ENCODE data around the gene SEMA3E. TPM values are rescaled to one million over a fixed set of nuclear protein-coding genes. Genes with fewer than 3 reads are reported as not detected.

The SEMA3E gene
- total and polyA plus RNA-seq, 9 of the 15 experiments (the other 6 are each of a cell fraction or from before 2014, with no cell fraction given), result 0.01 to 1.4 (median 0.14) TPM; not detected in 2

- H2AFZ ChIP-seq (ENCODE audit: low read depth, low read length), result no peak overlapping the region
- no peak for ATAC-seq
- no peak for TF ChIP-seq ZC3H11A (IDR thresholded peaks at IDR 0.05; ENCODE audit: low read depth, low read length)
- no peak for TF ChIP-seq ZNF76 (CRISPR knock-in tag; IDR thresholded peaks at IDR 0.05; ENCODE audit: borderline replicate concordance)
- TF ChIP-seq HIVEP1 (CRISPR knock-in tag; IDR thresholded peaks at IDR 0.05), result no peak
- TF ChIP-seq VEZF1 (CRISPR knock-in tag; IDR thresholded peaks at IDR 0.05), result no peak
- no peak for TF ChIP-seq ZNF584 (CRISPR knock-in tag; IDR thresholded peaks at IDR 0.05; ENCODE audit: low read depth)
- no peak for TF ChIP-seq NFE2 (IDR thresholded peaks at IDR 0.05; ENCODE audit: low read depth)
- no peak for TF ChIP-seq RBM34 (IDR thresholded peaks at IDR 0.05; ENCODE audit: borderline replicate concordance, insufficient read depth, low read length)
- TF ChIP-seq ZNF785 (CRISPR knock-in tag; IDR thresholded peaks at IDR 0.05), result no peak
- TF ChIP-seq LARP7 (IDR thresholded peaks at IDR 0.05), result no peak
- TF ChIP-seq ZNF830 (CRISPR knock-in tag; IDR thresholded peaks at IDR 0.05), result no peak
- TF ChIP-seq FOS (IDR thresholded peaks at IDR 0.05; ENCODE audit: extremely low read depth, insufficient read length), result no peak
- TF ChIP-seq ZFP91 (CRISPR knock-in tag; IDR thresholded peaks at IDR 0.05), result no peak
- no peak for TF ChIP-seq HNRNPLL (IDR thresholded peaks at IDR 0.05; ENCODE audit: low read depth, low read length, poor library complexity, severe bottlenecking)
- no peak for TF ChIP-seq POLR3G (IDR thresholded peaks at IDR 0.05; ENCODE audit: extremely low read depth, insufficient read length, insufficient replicate concordance)
- TF ChIP-seq BRCA1 (IDR thresholded peaks at IDR 0.05), result no peak
- no peak for TF ChIP-seq BRCA1 (CRISPR knock-in tag; IDR thresholded peaks at IDR 0.05)
- no peak for TF ChIP-seq RBM15 (IDR thresholded peaks at IDR 0.05; ENCODE audit: insufficient read depth, low read length)
- no peak for TF ChIP-seq EWSR1 (IDR thresholded peaks at IDR 0.05; ENCODE audit: borderline replicate concordance, low read depth, partially characterized antibody)
- no TSS peak for BruUV-seq (replicated peaks)
- no peak overlapping the region for H3K9ac ChIP-seq (ENCODE audit: insufficient read depth in 1 of 2, low read depth in 2 of 2, low read length in 2 of 2)
- no peak overlapping the region for H3K27ac ChIP-seq (ENCODE audit: extremely low read depth, low read depth, low read length)
- in situ Hi-C loops (cut with MboI) (no loop called here), intact Hi-C loops (cut with micrococcal nuclease) (no loop called here)
- no peak for DNase-seq (ENCODE audit: extremely low read depth in 1 of 4, low spot score in 3 of 4)
- no peaks in the 10 kb centered on the region for H3K36me3 ChIP-seq (ENCODE audit: control insufficient read depth, insufficient read depth, low read length)
- POLR2A ChIA-PET, result no interaction called here
- H3K4me2 ChIP-seq (ENCODE audit: insufficient read depth, low read length), result no peak overlapping the region
- H3K27me3 ChIP-seq (ENCODE audit: control insufficient read depth in 2 of 2, insufficient read depth in 2 of 2, low read length in 2 of 2), result no peaks in the 10 kb centered on the region
- 0% methylated on average over 2 of the region's 2 CpGs for WGBS (ENCODE audit: insufficient coverage, low coverage, missing lambda C conversion rate)
- no peaks in the 10 kb centered on the region for H3K9me1 ChIP-seq (ENCODE audit: control insufficient read depth, insufficient read depth, low read length)
- no peak overlapping the region for H3K4me3 ChIP-seq
- no peak for FAIRE-seq
- CTCF ChIA-PET (ENCODE audit: low intra/inter-chr PET ratio), result no interaction called here
- no peaks in the 10 kb centered on the region for H3K4me1 ChIP-seq (replicated peaks in 1 of 2; ENCODE audit: control insufficient read depth in 2 of 2, insufficient read depth in 2 of 2, low read length in 2 of 2)
- 0 out of 2 replicates have a peak, but pooled peaks cover 2% of the 10 kb centered on the region for H3K9me3 ChIP-seq (replicated peaks; ENCODE audit: control insufficient read depth, insufficient read depth, low read depth, low read length)
- no peaks in the 10 kb centered on the region for H3K79me2 ChIP-seq (ENCODE audit: control insufficient read depth, insufficient read depth, low read length)
- H4K20me1 ChIP-seq (replicated peaks; ENCODE audit: control insufficient read depth, insufficient read depth, low read length), result no peaks in the 10 kb centered on the region
Observed at GRCh38 chr7:83447681-83448080, 201.3 kb downstream of the SEMA3E start.
